RKO (cell line): Measurements from ENCODE around the gene ABLIM2.

Experiments used
- DNase-seq: peaks from one replicate; pipeline ENCODE4 v3.0.0-alpha.2; 2016; ENCODE audit warnings: low spot score

Gene ABLIM2

GRCh38 chr4:8084712-8085490 is 73.7 kb downstream of the ABLIM2 start:
- DNase-seq, result no peak

GRCh38 chr4:8084031-8084660 is 74.5 kb downstream of the ABLIM2 start:
- DNase-seq, result no peak

GRCh38 chr4:8083086-8083825 is 75.4 kb downstream of the ABLIM2 start:
- DNase-seq, result no peak

GRCh38 chr4:8082517-8083055 is 76.0 kb downstream of the ABLIM2 start:
- no peak for DNase-seq

GRCh38 chr4:8081621-8082516 is 76.7 kb downstream of the ABLIM2 start:
- DNase-seq, result peak; percentile 8

- DNase-seq, result no peak
Observed at GRCh38 chr4:8081171-8081570, 77.4 kb downstream of the ABLIM2 start.

GRCh38 chr4:8080754-8081065 is 77.9 kb downstream of the ABLIM2 start:
- DNase-seq, result no peak

GRCh38 chr4:8079916-8080753 is 78.5 kb downstream of the ABLIM2 start:
- DNase-seq, result no peak

- DNase-seq, result no peak
Observed at GRCh38 chr4:8079031-8079885, 79.4 kb downstream of the ABLIM2 start.

GRCh38 chr4:8078610-8079015 is 80.0 kb downstream of the ABLIM2 start:
- no peak for DNase-seq

- DNase-seq, result no peak
Observed at GRCh38 chr4:8078109-8078494, 80.5 kb downstream of the ABLIM2 start.

- no peak for DNase-seq
Observed at GRCh38 chr4:8077181-8078108, 81.2 kb downstream of the ABLIM2 start.

- no peak for DNase-seq
Observed at GRCh38 chr4:8076023-8076422, 82.6 kb downstream of the ABLIM2 start.

- no peak for DNase-seq
Observed at GRCh38 chr4:8073206-8073863, 85.3 kb downstream of the ABLIM2 start.

- no peak for DNase-seq
Observed at GRCh38 chr4:8072235-8072968, 86.2 kb downstream of the ABLIM2 start.

- DNase-seq, result no peak
Observed at GRCh38 chr4:8071766-8072165, 86.8 kb downstream of the ABLIM2 start.
